Neuronal stem cell (in vitro differentiated cells): ENCODE measurements around the gene TMTC1.

Experiments used
- DNase-seq: peaks from one replicate; pipeline ENCODE4 v3.0.0-alpha.2; 2013; ENCODE audit warnings: low spot score
- H2AFZ ChIP-seq: one replicate; pipeline ENCODE4 v1.6.1; 2013; ENCODE audit warnings: mild to moderate bottlenecking, low read length, inconsistent platforms
- H2AK5ac ChIP-seq: 2 replicates; pipeline ENCODE4 v1.6.1; 2013; ENCODE audit warnings: low read depth, mild to moderate bottlenecking, inconsistent platforms, low read length, moderate library complexity, mixed read lengths
- H2BK120ac ChIP-seq: 2 replicates; pipeline ENCODE4 v1.6.1; 2013; ENCODE audit warnings: low read depth, mild to moderate bottlenecking, inconsistent platforms, low read length, moderate library complexity, mixed read lengths
- H2BK12ac ChIP-seq: one replicate; pipeline ENCODE4 v1.6.1; 2013; ENCODE audit warnings: low read length, inconsistent platforms
- H2BK15ac ChIP-seq: 2 replicates; pipeline ENCODE4 v1.6.1; 2013; ENCODE audit warnings: mild to moderate bottlenecking, low read length, inconsistent platforms, mixed read lengths
- H2BK5ac ChIP-seq: one replicate; pipeline ENCODE4 v1.6.1; 2013; ENCODE audit warnings: inconsistent platforms, mild to moderate bottlenecking, low read length, moderate library complexity
- H3K14ac ChIP-seq: one replicate; pipeline ENCODE4 v1.6.1; 2013; ENCODE audit warnings: low read length, inconsistent platforms
- H3K18ac ChIP-seq: 2 replicates; pipeline ENCODE4 v1.6.1; 2013; ENCODE audit warnings: low read length, inconsistent platforms
- H3K23ac ChIP-seq: 2 replicates; pipeline ENCODE4 v1.6.1; 2013; ENCODE audit warnings: low read depth, mild to moderate bottlenecking, mixed read lengths, low read length, inconsistent platforms; ENCODE audit not compliant: poor library complexity
- H3K27ac ChIP-seq: replicated peaks from 3 replicates; pipeline ENCODE4 v1.5.1; 2013; ENCODE audit warnings: low read length, inconsistent platforms
- H3K27me3 ChIP-seq, 3 experiments: 2 replicates each; pipeline ENCODE4 v1.6.1; 2013; ENCODE audit warnings: low read length in 3 of 3, mild to moderate bottlenecking in 2 of 3, inconsistent platforms in 1 of 3, low read depth in 1 of 3, mixed read lengths in 1 of 3, moderate library complexity in 1 of 3; ENCODE audit not compliant: control insufficient read depth in 3 of 3, insufficient read depth in 3 of 3
- H3K36me3 ChIP-seq, 2 donors: replicated peaks in 1 of 2; 2 replicates each; pipeline ENCODE4 v1.6.1; 2013; ENCODE audit warnings: low read length in 2 of 2; ENCODE audit not compliant: control insufficient read depth in 2 of 2, insufficient read depth in 2 of 2
- H3K4ac ChIP-seq: 2 replicates; pipeline ENCODE4 v1.6.1; 2013; ENCODE audit warnings: inconsistent platforms, mild to moderate bottlenecking, low read length, moderate library complexity
- H3K4me1 ChIP-seq, 2 donors: 1 replicate in 1 of 2; 2 replicates in 1 of 2; pipeline ENCODE4 v1.6.1; 2013; ENCODE audit warnings: low read length in 2 of 2, low read depth in 1 of 2; ENCODE audit not compliant: control insufficient read depth in 2 of 2, insufficient read depth in 1 of 2
- H3K4me2 ChIP-seq: one replicate; pipeline ENCODE4 v1.6.1; 2013; ENCODE audit warnings: mild to moderate bottlenecking, low read length, inconsistent platforms; ENCODE audit not compliant: insufficient read depth, poor library complexity, severe bottlenecking
- H3K4me3 ChIP-seq, 2 donors: 2 replicates each; pipeline ENCODE4 v1.5.1; 2013; ENCODE audit warnings: low read length in 2 of 2, mild to moderate bottlenecking in 2 of 2, inconsistent platforms in 1 of 2, moderate library complexity in 1 of 2
- H3K79me1 ChIP-seq: one replicate; pipeline ENCODE4 v1.6.1; 2013; ENCODE audit warnings: low read depth, mild to moderate bottlenecking, inconsistent platforms, low read length, moderate library complexity
- H3K9ac ChIP-seq: one replicate; pipeline ENCODE4 v1.6.1; 2013; ENCODE audit warnings: mild to moderate bottlenecking, low read depth, low read length, inconsistent platforms; ENCODE audit not compliant: poor library complexity
- H3K9me3 ChIP-seq, 2 donors: replicated peaks in 1 of 2; 2 replicates each; pipeline versions ENCODE3 to v1.6.1; 2013; ENCODE audit warnings: low read length in 2 of 2, mild to moderate bottlenecking in 2 of 2, inconsistent platforms in 1 of 2, low read depth in 1 of 2, mixed read lengths in 1 of 2, moderate library complexity in 1 of 2; ENCODE audit not compliant: control insufficient read depth in 2 of 2, insufficient read depth in 1 of 2
- H4K8ac ChIP-seq: one replicate; pipeline ENCODE4 v1.6.1; 2013; ENCODE audit warnings: low read depth, mild to moderate bottlenecking, inconsistent platforms, low read length, moderate library complexity
- H4K91ac ChIP-seq: one replicate; pipeline ENCODE4 v1.6.1; 2013; ENCODE audit warnings: low read length, low read depth, mild to moderate bottlenecking, inconsistent platforms; ENCODE audit not compliant: poor library complexity
- WGBS, 2 donors: extraction: QIAGEN DNeasy Blood & Tissue Kit; methylation state at CpG; one replicate each; pipeline ENCODE4 v1.1.7; 2013; ENCODE audit warnings: missing lambda C conversion rate in 2 of 2, mixed read lengths in 1 of 2; ENCODE audit not compliant: insufficient read length in 2 of 2, insufficient replicate concordance in 1 of 2; ENCODE audit errors: extremely low coverage in 2 of 2; 5-methylcytosine and 5-hydroxymethylcytosine counted together

TMTC1 gene

GRCh38 chr12:29713729-29714128, 70.0 kb downstream of the TMTC1 start:
- peaks cover 2 to 9% of the 10 kb centered on the region in 2 donors for H3K4me1 ChIP-seq
- H3K9me3 ChIP-seq, result no peaks in the 10 kb centered on the region
- H2BK12ac ChIP-seq, result no peak overlapping the region
- H3K79me1 ChIP-seq, result no peaks in the 10 kb centered on the region
- no peak overlapping the region for H2AK5ac ChIP-seq
- no peak overlapping the region for H3K27ac ChIP-seq
- no peak overlapping the region for H2BK120ac ChIP-seq
- no peaks in the 10 kb centered on the region for H3K27me3 ChIP-seq
- H3K4ac ChIP-seq, result no peak overlapping the region
- H3K4me3 ChIP-seq, result no peak overlapping the region
- H4K91ac ChIP-seq, result no peak overlapping the region
- peaks cover 0 to 3% of the 10 kb centered on the region in 2 donors for H3K36me3 ChIP-seq
- no peak overlapping the region for H4K8ac ChIP-seq
- H2BK15ac ChIP-seq, result no peak overlapping the region
- no peak overlapping the region for H3K9ac ChIP-seq
- no peak overlapping the region for H3K23ac ChIP-seq
- no peak overlapping the region for H3K18ac ChIP-seq
- no peak overlapping the region for H2AFZ ChIP-seq
- no peak overlapping the region for H3K14ac ChIP-seq
- H2BK5ac ChIP-seq, result no peak overlapping the region
- no peak overlapping the region for H3K4me2 ChIP-seq
- WGBS, 2 donors, result no CpG with 5 or more reads among the region's 3 CpGs
- DNase-seq, result no peak

GRCh38 chr12:29711381-29711780, 72.4 kb downstream of the TMTC1 start:
- H3K18ac ChIP-seq, result no peak overlapping the region
- no peak overlapping the region for H3K14ac ChIP-seq
- no peak overlapping the region for H2AFZ ChIP-seq
- H4K8ac ChIP-seq, result no peak overlapping the region
- H3K36me3 ChIP-seq, result no peaks in the 10 kb centered on the region
- peaks cover 2 to 9% of the 10 kb centered on the region in 2 donors for H3K4me1 ChIP-seq
- H2BK12ac ChIP-seq, result no peak overlapping the region
- no peaks in the 10 kb centered on the region for H3K9me3 ChIP-seq
- no peak overlapping the region for H4K91ac ChIP-seq
- H3K27ac ChIP-seq, result no peak overlapping the region
- no peak overlapping the region for H3K4me2 ChIP-seq
- H2AK5ac ChIP-seq, result no peak overlapping the region
- H3K79me1 ChIP-seq, result no peaks in the 10 kb centered on the region
- WGBS, 2 donors, result no CpG with 5 or more reads among the region's 2 CpGs
- H3K9ac ChIP-seq, result no peak overlapping the region
- no peak for DNase-seq
- H3K23ac ChIP-seq, result no peak overlapping the region
- no peak overlapping the region for H2BK15ac ChIP-seq
- no peak overlapping the region for H3K4me3 ChIP-seq
- no peak overlapping the region for H2BK5ac ChIP-seq
- no peak overlapping the region for H2BK120ac ChIP-seq
- H3K4ac ChIP-seq, result no peak overlapping the region
- no peaks in the 10 kb centered on the region for H3K27me3 ChIP-seq

- Histone ChIP-seq H3K23ac (no peak overlapping the region), H3K4ac (no peak overlapping the region), H3K27ac (peak overlapping the region; percentile 83), H4K91ac (no peak overlapping the region), H3K4me2 (no peak overlapping the region), H3K36me3 (peaks cover 0 to 3% of the 10 kb centered on the region in 2 donors), H3K4me3 (no peak overlapping the region), H3K9ac (no peak overlapping the region), H2BK5ac (no peak overlapping the region), H3K27me3 (no peaks in the 10 kb centered on the region), H3K18ac (no peak overlapping the region), H2BK120ac (no peak overlapping the region), H3K79me1 (no peaks in the 10 kb centered on the region), H3K4me1 (peaks cover 2 to 9% of the 10 kb centered on the region in 2 donors), H2BK15ac (no peak overlapping the region), H4K8ac (no peak overlapping the region), H3K9me3 (no peaks in the 10 kb centered on the region), H2BK12ac (no peak overlapping the region), H2AFZ (peak overlapping the region; percentile 81), H2AK5ac (no peak overlapping the region), H3K14ac (no peak overlapping the region)
- peak; percentile 62 for DNase-seq
- WGBS, 2 donors, result no CpG with 5 or more reads among the region's 5 CpGs
These were observed 73.6 kb downstream of the TMTC1 start for GRCh38 chr12:29710104-29710503.

- Histone ChIP-seq H2BK5ac (no peak overlapping the region), H3K4me1 (peaks cover 2 to 9% of the 10 kb centered on the region in 2 donors), H3K4me2 (no peak overlapping the region), H2AFZ (peak overlapping the region; percentile 81), H3K9ac (no peak overlapping the region), H3K14ac (no peak overlapping the region), H3K4ac (no peak overlapping the region), H3K4me3 (no peak overlapping the region), H3K9me3 (no peaks in the 10 kb centered on the region), H4K8ac (no peak overlapping the region), H4K91ac (no peak overlapping the region), H2BK12ac (no peak overlapping the region), H3K79me1 (no peaks in the 10 kb centered on the region), H2AK5ac (no peak overlapping the region), H2BK120ac (no peak overlapping the region), H3K23ac (no peak overlapping the region), H3K27ac (peak overlapping the region; percentile 83), H2BK15ac (no peak overlapping the region), H3K27me3 (no peaks in the 10 kb centered on the region), H3K36me3 (peaks cover 0 to 8% of the 10 kb centered on the region in 2 donors), H3K18ac (no peak overlapping the region)
- DNase-seq, result no peak
- no CpG with 5 or more reads among the region's 3 CpGs for WGBS, 2 donors
These were observed 74.2 kb downstream of the TMTC1 start for GRCh38 chr12:29709496-29710040.
